ENCODE data around the gene EVA1C.
"Not testable (repeated sequence)": the region's sequence is repeated elsewhere in the genome, so short reads cannot be mapped to it uniquely, and the experiment has no call there.

The EVA1C gene

GRCh38 chr21:32412162-32413014 is at the start of gene EVA1C:
Gene EVA1C (plus strand): TSS chr21:32412706. CDS start chr21:32412854, 148 bp downstream.
- DNase-seq: peak; percentile 63

- no peak for DNase-seq
Observed at GRCh38 chr21:32364387-32364786, 48.1 kb upstream of the EVA1C start.

GRCh38 chr21:32364796-32365195 is 47.7 kb upstream of the EVA1C start:
- DNase-seq: no peak

DNA sequence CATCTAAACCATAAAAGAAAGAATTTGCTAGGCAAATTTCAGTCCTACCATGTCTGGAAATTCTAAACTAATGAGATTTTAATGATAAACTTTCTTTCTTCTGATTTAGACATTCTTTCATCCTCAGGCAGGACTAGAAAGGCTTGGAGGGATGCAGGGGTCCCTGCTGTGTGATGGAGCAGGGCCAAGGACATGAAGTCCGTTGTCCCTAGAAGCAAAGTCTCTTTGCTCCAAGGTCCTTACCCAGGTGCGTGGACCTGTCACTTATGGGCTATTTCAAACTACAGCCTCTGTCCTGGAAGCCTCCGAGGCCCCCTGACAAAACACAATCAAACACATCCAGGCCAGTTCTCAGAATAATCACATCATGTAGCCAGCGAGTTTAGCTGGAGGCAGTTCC is 46.3 kb upstream of the EVA1C start:
- no peak for DNase-seq

DNA sequence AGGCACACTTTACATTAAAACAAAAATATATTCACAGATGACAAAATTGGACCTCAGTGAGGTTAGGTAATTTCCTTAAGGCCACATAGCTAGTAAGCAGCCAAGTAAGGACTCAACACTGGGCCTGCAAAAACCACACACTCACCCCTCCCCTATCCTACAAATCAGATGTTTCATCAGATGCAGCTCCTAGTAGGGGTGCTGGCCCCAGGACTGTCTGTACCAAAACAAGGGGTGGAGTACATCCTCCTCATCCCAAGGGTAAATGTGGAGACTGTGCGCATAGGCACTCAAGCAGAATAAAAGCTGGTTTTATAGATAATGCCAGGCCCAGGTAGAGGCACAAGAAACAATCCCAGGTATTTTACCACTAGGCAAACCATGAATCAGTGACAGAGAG is 45.3 kb upstream of the EVA1C start:
- no peak for DNase-seq

GRCh38 chr21:32368386-32368785 is 44.1 kb upstream of the EVA1C start:
- no peak for DNase-seq

- not testable (repeated sequence) for DNase-seq
Observed at GRCh38 chr21:32368961-32369360, 43.5 kb upstream of the EVA1C start.

DNA sequence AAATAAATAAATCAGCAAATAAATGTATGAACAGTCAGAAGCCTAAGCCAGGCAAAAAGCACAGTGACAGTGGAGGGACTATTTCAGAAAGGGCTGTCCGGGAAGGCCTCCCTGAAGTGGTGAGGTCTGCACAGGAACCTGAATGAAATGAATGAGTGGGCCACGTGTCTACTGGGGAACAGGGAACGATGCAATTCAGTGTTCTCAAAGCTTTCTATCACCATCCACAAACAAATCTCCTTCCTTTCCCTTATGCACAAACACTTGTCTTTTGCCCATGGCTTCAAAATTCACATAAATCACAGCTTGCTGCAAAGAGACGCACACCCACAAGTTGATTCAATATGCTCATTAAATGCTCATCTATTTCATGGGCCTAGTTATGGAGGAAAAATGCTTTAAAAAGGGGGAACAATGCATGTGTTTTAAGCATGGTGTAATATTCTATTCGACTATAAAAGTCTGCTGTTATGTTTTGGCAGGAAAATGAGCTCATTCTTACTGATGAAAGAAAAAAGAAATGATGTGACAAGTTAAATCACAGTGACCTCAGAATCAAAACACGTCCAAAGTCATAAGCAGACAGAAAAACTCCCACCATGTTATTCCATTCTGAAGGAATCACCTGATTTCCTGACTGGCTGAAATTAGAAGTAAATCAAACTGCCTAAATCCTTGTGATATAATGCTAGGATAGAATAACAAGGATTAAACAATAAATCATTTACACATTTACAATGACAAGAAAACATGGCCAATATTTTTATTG is 41.3 kb upstream of the EVA1C start:
- DNase-seq: no peak

DNA sequence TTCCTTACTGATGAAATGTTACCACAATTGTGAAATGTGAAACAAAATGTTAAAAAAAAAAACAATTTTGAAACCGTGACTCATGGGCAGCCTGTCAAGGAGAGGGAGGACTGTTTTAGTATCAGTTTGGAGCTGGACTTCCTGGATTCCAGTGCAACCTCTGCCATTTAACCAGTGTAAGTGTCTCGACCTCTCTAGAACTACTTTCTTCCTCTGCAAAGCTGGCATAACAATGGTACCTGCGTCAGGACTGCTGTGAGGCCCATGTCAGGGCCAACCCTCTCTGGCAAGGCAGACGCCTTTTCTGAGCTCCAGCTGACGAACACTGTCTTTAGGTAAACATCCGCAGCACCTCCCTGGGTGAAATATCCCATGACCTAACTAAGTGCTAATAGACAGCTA is 40.6 kb upstream of the EVA1C start:
- no peak for DNase-seq

DNA sequence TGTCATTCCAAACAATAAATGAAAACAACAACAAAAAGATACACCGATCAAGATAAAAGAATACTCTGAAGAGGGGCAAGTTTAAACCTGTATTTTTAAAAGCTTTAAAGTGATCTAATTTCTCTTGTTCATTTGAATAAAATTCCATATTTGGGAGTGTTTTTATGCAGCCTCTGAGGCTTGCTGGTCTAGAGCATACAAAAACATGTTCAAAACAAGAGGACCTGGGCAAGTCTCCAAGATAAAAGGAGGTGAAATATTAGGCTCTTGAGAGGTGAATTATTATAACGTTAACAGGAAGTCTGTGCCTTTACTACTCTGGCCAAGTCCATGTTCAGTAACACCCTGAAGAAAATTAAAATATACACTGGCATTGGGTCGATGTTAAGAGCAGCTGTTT is 39.8 kb upstream of the EVA1C start:
- no peak for DNase-seq

GRCh38 chr21:32377506-32377905 is 35.0 kb upstream of the EVA1C start:
- no peak for DNase-seq

- no peak for DNase-seq
Observed at GRCh38 chr21:32377991-32378390, 34.5 kb upstream of the EVA1C start.

DNA sequence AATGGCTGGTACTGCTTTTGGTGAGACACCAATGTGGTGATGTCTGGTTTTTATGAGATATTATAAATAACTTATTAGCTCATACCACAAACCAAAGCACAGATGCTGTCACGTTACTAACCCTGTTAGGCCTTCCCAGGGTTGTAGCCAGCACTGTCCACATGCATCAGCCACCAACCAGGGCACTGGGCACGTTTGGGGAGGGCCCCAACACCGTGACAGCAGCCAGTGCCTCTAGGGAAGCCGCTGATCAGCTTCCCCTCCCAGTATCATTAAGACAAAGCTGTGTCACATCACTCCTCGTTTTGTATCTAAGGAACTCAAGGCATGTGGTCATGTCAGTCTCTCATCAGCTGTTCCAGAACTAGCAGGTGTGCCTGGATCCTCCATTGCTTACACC is 33.5 kb upstream of the EVA1C start:
- no peak for DNase-seq

- DNase-seq: no peak
Observed at GRCh38 chr21:32380940-32381339, 31.6 kb upstream of the EVA1C start.

GRCh38 chr21:32381571-32381970 is 30.9 kb upstream of the EVA1C start:
- DNase-seq: no peak

- no peak for DNase-seq
Observed at GRCh38 chr21:32382108-32382644, 30.3 kb upstream of the EVA1C start.

DNA sequence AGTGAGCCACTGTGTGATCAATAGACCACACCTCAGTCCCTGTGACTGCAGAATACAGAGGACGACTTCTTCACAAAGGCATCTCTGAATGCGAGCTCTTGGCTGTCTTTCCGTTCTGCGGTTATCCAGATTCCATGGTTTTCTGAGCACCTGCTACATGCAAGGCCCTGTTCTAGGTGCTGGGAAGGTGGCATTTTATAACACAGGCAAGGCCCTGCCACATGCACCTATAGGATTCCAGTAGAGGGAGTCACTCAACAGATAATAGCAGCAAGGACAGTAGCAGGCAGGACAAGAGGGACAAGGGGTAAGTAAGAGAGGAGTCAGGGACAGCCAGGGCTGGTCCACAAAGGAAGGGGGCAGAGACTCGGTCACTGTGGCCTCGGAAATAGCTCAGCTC is 28.7 kb upstream of the EVA1C start:
- no peak for DNase-seq

DNA sequence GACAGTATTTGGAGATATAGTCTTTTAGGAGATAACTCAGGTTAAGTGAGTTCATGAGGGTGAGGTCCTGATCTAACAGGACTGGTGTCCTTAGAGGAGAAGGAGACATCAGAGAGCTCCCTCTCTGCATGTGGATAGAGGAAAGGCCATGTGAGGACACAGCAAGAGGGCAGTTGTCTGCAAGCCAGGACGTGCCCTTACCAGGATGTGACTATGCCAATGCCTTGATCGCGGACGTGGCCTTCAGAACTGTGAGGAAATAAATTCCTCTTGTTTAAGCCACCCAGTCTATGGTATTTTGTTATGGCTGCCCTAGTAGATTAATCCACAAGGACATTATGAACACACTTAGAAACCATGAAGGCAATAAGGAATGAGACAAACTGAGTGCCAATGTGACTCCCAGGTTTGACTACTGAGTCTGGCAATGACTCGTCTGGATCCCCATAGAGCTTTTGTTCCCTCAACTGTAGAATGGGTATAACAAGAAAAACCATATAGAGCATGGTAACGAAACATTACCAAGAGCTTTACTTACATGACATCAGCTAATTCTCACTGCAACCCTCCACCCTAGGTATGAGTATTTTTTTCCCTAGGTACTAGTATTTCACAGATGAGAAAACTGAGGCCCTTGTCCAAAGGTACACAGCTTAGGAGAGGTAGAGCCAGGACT is 26.2 kb upstream of the EVA1C start:
- DNase-seq: no peak

DNA sequence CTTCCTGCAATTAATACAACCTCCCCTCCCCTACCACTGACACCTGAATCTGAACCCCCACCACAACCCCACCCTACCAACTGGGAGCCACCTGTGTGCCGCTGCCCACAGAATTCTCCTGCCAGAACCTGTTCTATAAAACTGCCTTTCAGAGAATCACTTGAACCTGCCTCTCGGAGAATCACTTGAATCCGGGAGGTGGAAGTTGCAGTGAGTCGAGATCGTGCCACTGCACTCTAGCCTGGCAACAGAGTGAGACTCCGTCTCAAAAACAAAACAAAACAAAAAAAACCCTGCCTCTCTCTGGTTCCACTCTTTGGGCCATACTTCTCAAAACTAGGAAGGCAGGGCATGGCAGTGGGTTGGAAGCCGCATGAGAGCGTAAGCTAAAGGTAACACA is 25.4 kb upstream of the EVA1C start:
- DNase-seq: no peak

DNA sequence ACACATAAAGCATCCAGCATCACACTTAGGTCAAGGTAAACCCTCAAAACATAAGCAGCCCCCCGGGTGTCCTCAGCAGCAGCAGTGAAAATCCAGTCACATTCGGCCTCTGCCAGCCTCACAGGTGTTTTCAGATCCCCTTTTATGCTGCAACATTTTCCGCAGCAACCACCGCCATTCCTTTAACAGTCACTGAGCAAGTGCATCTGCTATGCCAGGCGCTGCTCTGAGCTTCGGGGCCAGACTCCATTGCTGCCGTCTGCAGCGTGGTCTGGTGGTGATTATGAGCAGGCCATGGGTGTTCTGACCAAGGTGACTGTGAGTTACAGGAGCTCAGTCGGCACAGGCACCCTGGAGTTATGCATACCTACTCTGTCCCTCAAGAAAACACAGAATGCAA is 24.2 kb upstream of the EVA1C start:
- DNase-seq: no peak

DNA sequence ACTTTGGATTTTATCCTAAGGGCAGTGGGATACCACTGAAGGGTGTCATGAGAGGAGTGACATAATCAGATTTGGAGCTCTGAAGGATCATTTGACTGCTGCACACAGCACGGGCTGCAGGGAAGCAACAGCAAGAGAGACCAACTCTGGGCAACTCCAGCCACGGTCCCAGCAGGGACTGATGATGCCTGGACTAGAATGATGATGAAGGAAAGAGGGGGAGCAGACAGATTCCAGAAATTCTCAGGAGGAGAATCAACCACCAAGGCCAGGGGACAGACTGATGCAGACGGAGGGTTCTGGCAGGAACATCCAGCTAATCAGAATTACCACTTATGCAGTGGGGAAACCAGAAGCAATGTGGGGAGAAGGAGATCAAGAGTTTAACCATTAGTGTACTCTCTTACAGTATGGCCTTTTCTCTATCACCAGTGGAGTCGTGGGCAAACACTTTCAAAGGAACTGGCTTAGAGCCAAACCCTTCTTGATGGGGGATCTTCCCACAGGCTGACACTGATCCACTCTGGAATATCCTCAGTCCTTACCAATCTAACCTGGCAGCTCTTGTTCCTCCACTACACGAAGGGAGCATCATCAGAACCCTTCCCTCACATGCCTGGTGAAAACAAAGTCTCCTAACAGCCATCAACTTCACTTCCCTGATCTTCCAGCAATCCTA is 23.0 kb upstream of the EVA1C start:
- no peak for DNase-seq

DNA sequence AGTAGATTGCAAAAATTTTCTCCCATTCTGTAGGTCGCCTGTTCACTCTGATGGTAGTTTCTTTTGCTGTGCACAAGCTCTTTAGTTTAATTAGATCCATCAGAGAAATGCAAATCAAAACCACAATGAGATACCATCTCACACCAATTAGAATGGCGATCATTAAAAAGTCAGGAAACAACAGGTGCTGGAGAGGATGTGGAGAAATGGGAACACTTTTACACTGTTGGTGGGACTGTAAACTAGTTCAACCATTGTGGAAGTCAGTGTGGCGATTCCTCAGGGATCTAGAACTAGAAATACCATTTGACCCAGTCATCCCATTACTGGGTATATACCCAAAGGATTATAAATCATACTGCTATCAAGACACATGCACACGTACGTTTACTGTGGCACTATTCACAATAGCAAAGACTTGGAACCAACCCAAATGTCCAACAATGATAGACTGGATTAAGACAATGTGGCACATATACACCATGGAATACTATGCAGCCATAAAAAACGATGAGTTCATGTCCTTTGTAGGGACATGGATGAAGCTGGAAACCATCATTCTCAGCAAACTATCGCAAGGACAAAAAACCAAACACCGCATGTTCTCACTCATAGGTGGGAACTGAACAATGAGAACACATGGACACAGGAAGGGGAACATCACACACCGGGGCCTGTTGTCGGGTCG is 21.8 kb upstream of the EVA1C start:
- not testable (repeated sequence) for DNase-seq
